ENCODE results near the gene ROBO1. TPM values are rescaled to one million over a fixed set of nuclear protein-coding genes. Genes with fewer than 3 reads are reported as not detected.

ROBO1 gene
- total and polyA plus RNA-seq, 2 donors (not counting 3 experiments of a cell fraction or from before 2014, with no cell fraction given) = 5.9 to 14.2 TPM

- DNase-seq (ENCODE audit: low read depth, low spot score) = no peak
- Histone ChIP-seq H2AFZ (ENCODE audit: low read depth, low read length) (no peak overlapping the region), H3K9ac (replicated peaks; ENCODE audit: extremely low read depth, insufficient read depth, low read length) (no peak overlapping the region), H3K4me1 (ENCODE audit: control insufficient read depth, extremely low read depth, insufficient read depth, low read length) (no peaks in the 10 kb centered on the region), H3K9me1 (replicated peaks; ENCODE audit: control insufficient read depth, extremely low read depth, insufficient read depth, low read length) (no peaks in the 10 kb centered on the region), H3K79me2 (ENCODE audit: control insufficient read depth, insufficient read depth, low read length) (no peaks in the 10 kb centered on the region), H3K27ac (ENCODE audit: insufficient read depth, low read depth, low read length) (no peak overlapping the region), H3K9me3 (replicated peaks; ENCODE audit: control insufficient read depth, insufficient read depth, low read length) (no peaks in the 10 kb centered on the region), H3K27me3 (ENCODE audit: control insufficient read depth in 2 of 2, insufficient read depth in 2 of 2, low read length in 2 of 2) (no peaks in the 10 kb centered on the region), H4K20me1 (replicated peaks; ENCODE audit: control insufficient read depth, extremely low read depth, insufficient read depth, low read length) (no peaks in the 10 kb centered on the region), H3K4me2 (ENCODE audit: insufficient read depth, low read length) (no peak overlapping the region), H3K36me3 (ENCODE audit: control insufficient read depth in 2 of 2, extremely low read depth in 1 of 2, insufficient read depth in 2 of 2, low read length in 2 of 2) (no peaks in the 10 kb centered on the region), H3K4me3 (replicated peaks in 1 of 3; ENCODE audit: insufficient read depth in 1 of 3, low read depth in 1 of 3, low read length in 3 of 3) (no peak overlapping the region)
- intact Hi-C loops (cut with micrococcal nuclease) (no loop called here), dilution Hi-C loops (cut with MboI; ENCODE audit: extremely low pct_ligation_motif_present, low sequenced_read_pairs) (no loop called here)
- ChIA-PET CTCF (no interaction called here), POLR2A (no interaction called here)
- BruUV-seq (replicated peaks) = no TSS peak
- TF ChIP-seq POLR2AphosphoS5 (IDR thresholded peaks at IDR 0.05; ENCODE audit: insufficient read depth, low read depth, low read length) (no peak), MAX (IDR thresholded peaks at IDR 0.05; ENCODE audit: insufficient read depth, insufficient read length) (no peak), CTCF (IDR thresholded peaks at IDR 0.05; ENCODE audit: extremely low read depth in 1 of 2, insufficient read depth in 1 of 2, low read depth in 1 of 2, low read length in 2 of 2) (no peak), GATA2 (IDR thresholded peaks at IDR 0.05; ENCODE audit: insufficient read depth, insufficient read length, low read depth, low read length) (no peak), FOS (IDR thresholded peaks at IDR 0.05; ENCODE audit: borderline replicate concordance, insufficient read depth, low read length) (no peak), EZH2 (IDR thresholded peaks at IDR 0.05; ENCODE audit: borderline replicate concordance, low read depth, low read length, severe bottlenecking) (no peak), POLR2A (IDR thresholded peaks at IDR 0.05; ENCODE audit: low read depth, low read length) (no peak), JUN (IDR thresholded peaks at IDR 0.05; ENCODE audit: borderline replicate concordance, insufficient read depth, insufficient read length, low read depth) (no peak), MYC (IDR thresholded peaks at IDR 0.05; ENCODE audit: low read depth, low read length) (no peak)
- FAIRE-seq = no peak
These were observed 453.3 kb downstream of the ROBO1 start for GRCh38 chr3:79314544-79314943.

All from endothelial cell of umbilical vein (primary cell).